CD4-positive, alpha-beta T cell treated with Interleukin-1 beta for 1 hour (primary cell): ENCODE results near the gene SGK1.

ENCODE experiments used
- DNase-seq, 2 donors: peaks; one replicate each; pipeline ENCODE4 v3.0.0-alpha.2; 2020 to 2022

Gene SGK1

GRCh38 chr6:134165561-134166201, 152.2 kb downstream of the SGK1 start:
- DNase-seq: no peak

DNA sequence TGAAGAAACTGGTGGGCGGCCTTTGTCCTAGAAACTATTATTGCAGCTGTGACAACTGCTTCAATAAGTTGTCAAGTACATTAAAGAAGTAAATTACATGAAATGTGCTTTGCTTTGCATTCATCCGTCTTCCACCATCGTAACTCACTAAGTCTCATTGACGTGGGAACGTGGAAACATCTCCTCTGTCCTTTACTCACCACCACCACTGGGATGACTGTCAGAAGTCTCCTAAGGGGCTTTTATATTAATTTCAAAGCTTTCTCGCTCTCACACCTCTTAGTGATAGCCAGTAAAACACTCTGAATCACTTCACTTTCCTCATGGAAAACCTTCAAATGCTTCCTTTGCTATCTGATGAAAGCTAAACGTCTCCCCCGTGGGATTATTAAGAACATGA, 153.6 kb downstream of the SGK1 start:
- DNase-seq: no peak

- DNase-seq: no peak
Observed at GRCh38 chr6:134162932-134163331, 155.0 kb downstream of the SGK1 start.

GRCh38 chr6:134161041-134161440, 156.9 kb downstream of the SGK1 start:
- DNase-seq: no peak

DNA sequence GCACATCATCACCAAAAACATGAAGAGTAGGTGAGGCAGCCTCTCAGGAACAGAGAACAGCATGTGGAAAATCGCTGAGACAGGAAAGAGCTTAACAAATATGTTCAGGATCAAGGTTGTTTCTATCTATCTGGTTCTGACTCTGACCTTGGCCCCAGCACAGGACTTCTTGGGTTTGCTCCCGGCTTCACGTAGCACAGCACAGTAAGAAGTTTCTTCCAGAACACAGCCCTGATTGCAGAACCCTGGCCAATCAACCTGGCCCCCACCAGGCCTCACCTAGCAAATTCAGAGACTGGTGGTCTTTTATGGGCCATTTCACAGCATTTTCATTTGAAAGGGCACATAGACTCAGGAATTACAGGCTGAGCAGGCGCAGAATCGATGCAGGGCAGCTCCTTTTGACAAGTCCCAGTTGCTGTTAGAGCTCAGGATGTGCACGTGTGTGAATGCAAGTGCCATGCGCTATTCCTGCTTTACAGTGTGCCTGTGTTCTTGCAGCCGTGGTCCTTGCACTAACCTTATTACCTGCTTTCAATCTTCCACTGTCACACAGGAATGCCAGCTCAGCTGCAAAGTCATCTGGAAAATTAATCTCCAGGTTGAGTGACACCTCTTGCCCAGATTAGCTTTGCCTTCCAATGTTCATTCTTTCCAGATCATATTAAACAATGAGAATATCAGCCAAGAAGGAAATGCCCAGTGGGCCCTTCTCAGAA, 165.0 kb downstream of the SGK1 start:
- DNase-seq: no peak

GRCh38 chr6:134148566-134148965, 169.3 kb downstream of the SGK1 start:
- DNase-seq: no peak

DNA sequence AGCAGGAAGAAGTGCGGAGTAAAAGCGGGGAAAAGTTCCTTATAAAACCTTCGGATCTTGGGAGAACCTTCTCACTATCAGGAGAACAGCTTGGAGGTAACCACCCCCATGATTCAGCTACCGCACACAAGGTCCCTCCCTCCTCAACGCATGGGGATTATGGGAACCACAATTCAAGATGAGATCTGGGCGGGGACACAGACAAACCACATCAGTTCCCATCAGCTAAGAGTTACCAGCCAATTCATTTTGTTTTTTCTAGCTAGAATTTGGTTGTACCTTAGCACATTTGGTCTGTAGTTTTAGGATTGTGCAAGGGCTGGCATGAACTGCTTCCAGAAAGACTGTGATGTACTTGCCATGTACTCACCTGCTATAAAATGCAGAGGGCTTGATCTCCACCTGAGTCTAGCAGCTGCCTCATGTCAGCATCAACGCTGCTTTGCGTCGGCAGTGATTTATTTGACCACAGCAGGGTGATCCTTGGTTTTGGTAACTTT, 170.8 kb downstream of the SGK1 start:
- no peak for DNase-seq

DNA sequence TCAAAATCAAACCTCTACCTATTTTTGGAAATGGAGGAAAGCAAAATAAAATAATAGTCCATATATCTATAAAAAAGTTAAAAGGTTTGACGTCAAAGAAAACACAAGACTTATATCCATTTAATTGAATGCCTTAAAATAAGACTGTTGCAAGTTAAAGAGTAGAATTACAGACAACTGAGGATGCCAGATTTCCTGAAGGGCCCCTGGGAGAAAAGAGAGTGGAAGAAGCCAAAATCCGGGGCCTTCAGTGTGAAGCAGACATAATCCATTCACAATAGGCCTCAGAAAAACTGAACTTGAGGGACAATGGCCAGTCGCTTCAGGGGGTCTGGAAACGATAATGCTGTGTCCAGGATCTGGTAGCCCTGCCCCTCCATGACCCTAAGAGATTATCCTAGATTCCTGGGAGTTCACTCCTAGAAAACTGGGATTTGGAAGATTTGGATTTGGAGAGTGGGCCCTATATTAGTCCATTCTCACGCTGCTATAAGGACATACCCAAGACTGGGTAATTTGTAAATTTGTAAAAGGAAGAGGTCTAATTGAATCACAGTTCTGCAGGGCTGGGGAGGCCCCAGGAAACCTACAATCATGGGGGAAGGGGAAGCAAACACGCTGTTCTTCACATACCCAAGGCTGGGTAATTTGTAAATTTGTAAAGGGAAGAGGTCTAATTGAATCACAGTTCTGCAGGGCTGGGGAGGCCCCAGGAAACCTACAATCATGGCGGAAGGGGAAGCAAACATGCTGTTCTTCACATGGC, 171.5 kb downstream of the SGK1 start:
- no peak for DNase-seq

DNA sequence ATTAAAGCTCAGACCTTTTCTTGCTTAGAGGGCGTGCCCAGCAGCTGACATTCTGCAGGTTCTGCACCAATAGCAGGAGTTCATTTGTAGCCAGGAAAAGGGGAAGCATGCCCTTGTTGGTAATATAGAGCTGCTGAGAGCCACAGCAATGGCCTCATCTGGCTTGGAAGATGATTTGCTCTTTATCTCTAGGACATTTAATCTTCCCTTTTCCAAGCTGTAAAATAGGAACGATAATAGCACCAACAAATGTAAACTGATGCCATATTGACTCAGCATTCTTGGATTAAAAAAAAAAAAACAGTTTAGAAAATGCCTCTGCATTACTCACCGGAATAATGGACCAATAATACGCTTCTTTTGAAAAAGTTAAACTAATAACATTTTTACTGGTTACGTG, 172.1 kb downstream of the SGK1 start:
- no peak for DNase-seq

GRCh38 chr6:134138226-134138975, 179.5 kb downstream of the SGK1 start:
- no peak for DNase-seq

DNA sequence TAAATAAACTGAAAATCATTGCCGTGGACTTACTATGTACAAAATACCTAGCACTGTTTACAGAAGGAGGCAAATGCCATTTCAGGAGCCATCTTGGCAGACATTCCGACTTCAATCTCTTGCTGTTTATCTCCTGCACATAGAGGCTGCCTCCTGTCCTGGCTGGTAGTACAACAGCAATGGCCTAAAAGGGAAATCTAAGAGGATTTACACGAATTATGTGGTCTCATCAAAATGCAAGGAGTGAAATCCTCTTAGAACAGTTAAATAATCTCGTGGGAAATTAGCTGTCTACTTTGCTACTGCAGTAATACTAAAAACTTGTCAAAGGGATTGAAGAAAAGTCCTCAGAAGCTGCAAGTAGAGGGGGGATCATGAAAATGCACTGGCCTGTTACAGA, 183.3 kb downstream of the SGK1 start:
- no peak for DNase-seq

DNA sequence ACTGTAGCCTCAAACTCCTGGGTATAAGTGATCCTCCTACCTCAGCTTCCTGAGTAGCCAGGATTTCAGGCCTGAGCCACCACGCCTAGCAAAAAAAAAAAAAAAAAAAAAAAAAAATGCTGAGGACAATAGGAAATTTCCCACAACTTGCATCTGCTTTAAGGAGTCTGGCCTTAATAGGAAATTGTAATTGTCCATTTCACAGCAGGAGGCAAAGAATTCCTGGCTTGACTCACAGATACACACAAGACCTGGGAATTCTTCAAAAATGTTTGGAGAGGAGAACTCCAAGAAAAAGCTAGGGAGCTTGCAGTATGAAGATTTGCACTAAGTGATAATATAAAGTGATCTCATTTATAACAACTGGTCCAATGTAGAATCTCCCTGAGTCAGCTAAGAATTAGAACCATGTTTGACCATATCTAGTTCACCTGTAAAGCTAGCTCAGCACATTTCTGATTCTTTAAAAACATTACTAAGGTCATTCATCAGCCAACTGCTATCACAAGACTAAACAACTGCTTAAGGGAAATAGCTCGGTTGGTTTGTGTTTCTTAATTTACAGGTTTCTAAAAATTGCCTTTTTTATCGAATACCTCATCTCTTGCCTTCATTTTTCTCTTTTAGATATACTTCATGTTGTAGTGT, 185.3 kb downstream of the SGK1 start:
- no peak for DNase-seq

DNA sequence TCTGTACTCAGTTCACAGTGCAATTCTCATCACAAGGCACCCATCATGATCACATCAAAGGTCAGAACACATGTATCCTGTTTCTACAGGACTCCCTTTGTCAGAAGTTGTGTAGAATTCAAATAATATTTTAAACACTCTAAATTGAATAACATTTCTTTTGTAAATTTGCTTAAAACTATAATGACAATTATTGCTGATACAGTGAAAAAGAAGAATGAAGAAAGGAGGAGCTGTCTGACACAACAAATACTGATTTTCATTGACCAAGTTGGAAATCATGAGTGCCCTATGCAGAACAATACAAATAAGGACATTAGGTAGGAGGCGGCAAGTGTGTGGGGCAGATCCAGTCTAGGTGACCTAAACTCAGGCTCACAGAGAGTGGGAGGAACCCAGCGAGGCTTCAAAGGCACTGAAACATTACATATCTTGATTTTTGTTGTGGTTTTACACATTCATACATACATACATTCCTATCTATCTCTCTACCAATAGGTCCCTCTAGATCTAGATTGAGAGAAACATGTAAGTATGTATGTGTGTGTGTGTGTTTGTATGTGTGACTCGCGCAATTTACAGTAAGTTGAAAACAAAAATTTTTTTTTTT, 186.3 kb downstream of the SGK1 start:
- no peak for DNase-seq

DNA sequence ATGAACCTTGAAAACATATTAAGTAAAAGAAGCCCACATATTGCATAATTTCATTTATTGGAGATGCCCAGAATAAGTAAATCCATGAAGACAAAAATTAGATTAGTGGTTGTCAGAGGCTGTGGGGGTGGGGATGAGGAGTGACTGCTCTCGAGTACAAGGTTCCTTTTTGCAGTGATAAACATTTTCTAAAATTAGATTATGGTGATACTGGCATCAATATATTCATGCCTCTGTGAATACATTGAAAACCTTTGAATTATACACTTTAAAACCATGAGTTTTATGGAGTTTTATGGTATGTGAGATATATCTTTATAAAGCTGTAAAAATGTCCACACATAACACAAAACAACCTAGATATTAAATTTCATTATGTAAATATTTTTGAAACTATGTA, 189.8 kb downstream of the SGK1 start:
- no peak for DNase-seq

DNA sequence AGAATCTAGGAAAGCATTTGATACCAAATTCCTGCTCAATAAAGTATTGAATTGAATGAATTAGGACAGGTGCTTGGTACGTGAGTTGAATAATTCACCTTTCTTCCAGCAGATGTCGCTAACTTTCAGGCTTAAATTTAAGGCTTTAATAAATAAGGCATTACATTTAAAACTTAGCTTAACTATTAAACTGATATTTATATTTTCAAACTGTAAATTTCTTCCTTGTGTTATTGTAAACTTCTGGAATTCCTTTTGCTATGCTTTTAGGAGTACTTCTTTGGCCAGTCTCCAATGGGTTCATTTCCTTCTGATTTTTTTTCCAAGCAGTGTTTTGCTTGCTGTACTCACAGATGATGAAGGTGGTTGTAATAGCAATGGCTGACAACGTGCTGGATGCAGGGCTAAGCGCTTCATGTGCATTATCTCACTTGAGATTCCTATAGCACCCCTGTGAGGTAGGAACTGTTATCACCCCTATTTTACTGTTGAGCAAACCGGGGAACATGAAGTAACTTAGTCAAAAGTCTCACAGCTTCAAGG, 194.2 kb downstream of the SGK1 start:
- DNase-seq: peak; percentile 19 to 52

GRCh38 chr6:134122775-134123174, 195.1 kb downstream of the SGK1 start:
- DNase-seq: no peak

- DNase-seq: no peak
Observed at GRCh38 chr6:134119486-134119885, 198.4 kb downstream of the SGK1 start.
